GM12801 (cell line): ENCODE measurements around the gene BTRC.

Experiments
- CTCF ChIP-seq: IDR thresholded peaks from one replicate; pipeline ENCODE4 v1.5.1; 2011; ENCODE audit warnings: control low read depth; ENCODE audit not compliant: insufficient read length; ENCODE audit errors: extremely low read depth

BTRC gene

GRCh38 chr10:101570428-101571270, 216.7 kb downstream of the BTRC start:
- no peak for TF ChIP-seq CTCF

GRCh38 chr10:101571271-101571925, 217.4 kb downstream of the BTRC start:
- TF ChIP-seq CTCF = no peak

GRCh38 chr10:101572126-101572525, 218.2 kb downstream of the BTRC start:
- TF ChIP-seq CTCF = no peak

GRCh38 chr10:101572785-101573184, 218.8 kb downstream of the BTRC start:
- no peak for TF ChIP-seq CTCF

GRCh38 chr10:101573885-101574753, 220.2 kb downstream of the BTRC start:
- no peak for TF ChIP-seq CTCF

- no peak for TF ChIP-seq CTCF
Observed at GRCh38 chr10:101575091-101575490, 221.1 kb downstream of the BTRC start.
